Fibroblast of skin of left biceps (primary cell): ENCODE measurements around the gene KCND1.

Experiments used
- DNase-seq, 2 experiments: peaks; one replicate each; pipeline ENCODE4 v3.0.0-alpha.2; 2013; ENCODE audit warnings: low read depth in 2 of 2

KCND1 gene

DNA sequence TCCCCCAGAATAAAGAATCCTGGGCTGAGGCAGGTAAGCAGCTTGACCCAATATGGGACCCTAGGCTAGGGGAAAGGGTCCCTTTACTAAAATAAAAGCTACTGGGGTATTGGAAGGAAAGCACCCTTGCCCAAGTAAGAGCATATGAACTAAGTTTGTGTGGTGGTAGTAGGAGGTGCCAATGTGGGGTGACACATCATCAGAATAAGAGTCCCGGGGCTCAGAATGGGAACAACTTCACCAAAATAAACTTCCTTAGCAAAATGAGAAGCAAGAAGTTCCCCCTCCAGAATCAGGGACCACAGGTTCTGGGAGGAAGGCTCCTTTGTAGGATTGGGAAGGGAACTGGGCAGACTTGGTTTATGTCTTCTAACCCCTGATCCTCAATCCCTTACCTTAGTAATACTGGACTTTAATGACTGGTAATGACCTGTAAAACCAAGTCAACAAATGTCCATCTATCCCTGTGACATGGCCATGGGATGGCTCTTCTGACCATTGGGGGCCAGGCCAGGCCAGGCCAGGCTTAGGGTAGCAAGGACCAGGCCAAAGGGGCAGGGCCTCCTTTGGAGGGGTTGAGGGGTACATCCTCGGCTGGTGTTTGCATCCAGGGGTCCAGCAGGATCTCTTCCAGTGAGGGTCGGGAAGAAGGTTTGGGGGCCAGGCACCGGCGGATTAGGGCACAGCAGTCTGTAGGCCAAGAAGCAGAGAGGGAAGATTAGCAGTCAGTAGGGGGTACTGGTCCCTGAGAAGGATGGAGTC lies 57.9 kb downstream of the KCND1 start:
- no peak for DNase-seq

DNA sequence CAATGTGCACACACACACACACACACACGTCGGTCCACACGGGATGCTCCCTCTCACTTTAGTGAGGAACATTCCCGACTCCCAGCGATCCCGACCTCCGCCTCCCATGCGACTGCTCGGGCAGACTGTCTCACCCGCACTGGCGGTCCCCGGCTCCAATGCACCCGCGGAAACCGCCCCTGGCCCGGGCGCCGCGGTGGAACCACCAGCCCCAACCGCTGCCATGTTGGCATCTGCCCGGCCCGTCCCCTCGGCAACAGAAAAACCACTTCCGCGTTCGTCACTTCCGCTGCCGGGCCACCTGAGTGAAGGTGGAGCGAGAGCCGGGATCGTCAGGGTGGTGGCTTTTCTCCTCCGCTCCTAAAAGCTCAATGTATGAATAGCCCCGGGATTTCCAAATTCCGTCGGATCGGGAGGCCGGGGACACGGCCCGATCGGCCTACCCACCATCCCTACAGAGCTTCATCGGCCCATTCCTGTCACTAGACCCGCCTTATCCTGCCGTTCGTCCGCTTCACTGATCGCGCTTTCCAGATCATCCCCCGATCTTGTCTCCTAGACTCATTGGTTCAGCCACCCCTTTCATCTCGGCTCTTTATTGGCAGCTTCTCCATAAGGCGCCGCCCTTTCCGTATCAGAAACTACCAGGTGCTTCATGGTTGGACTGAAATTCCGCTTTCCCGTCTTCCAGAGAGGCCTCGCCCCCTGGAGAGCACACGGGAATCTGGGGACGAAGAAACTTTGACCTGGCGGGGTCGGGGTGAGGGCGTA lies 60.0 kb downstream of the KCND1 start, which contains the start of gene SLC35A2:
TSS of gene SLC35A2 (minus strand) at position 235 of the 771 bp plus-strand sequence. CDS start at position 225, 10 bp downstream.
- DNase-seq, result no peak
